SK-N-MC (cell line): Measurements from ENCODE around the gene CAPRIN1.
A peak's percentile ranks its signal among the peaks of the same experiment; 100 is the strongest.

ENCODE experiments used
- DNase-seq: peaks from one replicate; pipeline ENCODE4 v3.0.0-alpha.2; 2011; ENCODE audit warnings: low read depth, low spot score
- H3K27ac ChIP-seq: fragments of 200-600 bp; sonication (generic); 2 replicates; pipeline ENCODE4 v1.5.1; 2016; ENCODE audit warnings: mixed run types
- H3K36me3 ChIP-seq: fragments of 200-600 bp; sonication (generic); 2 replicates; pipeline ENCODE4 v1.6.1; 2017; ENCODE audit warnings: antibody characterized with exemption, low read length, mixed read lengths; ENCODE audit not compliant: insufficient read depth
- H3K4me3 ChIP-seq: fragments of 200-600 bp; sonication (generic); 2 replicates; pipeline ENCODE4 v1.5.1; 2016
- H3K9ac ChIP-seq: fragments of 200-600 bp; sonication (generic); 2 replicates; pipeline ENCODE4 v1.8.0; 2017; ENCODE audit warnings: mixed run types, mixed read lengths; ENCODE audit not compliant: insufficient read length
- H3K9me3 ChIP-seq: fragments of 200-600 bp; sonication (generic); 2 replicates; pipeline ENCODE4 v1.6.1; 2017; ENCODE audit warnings: low read depth, mild to moderate bottlenecking, antibody characterized with exemption, low read length, moderate library complexity, mixed read lengths
- EZH2 ChIP-seq: fragments of 200-600 bp; sonication (generic); IDR thresholded peaks from one replicate; pipeline ENCODE4 v1.6.1; 2017; ENCODE audit warnings: antibody characterized with exemption
- FOXP2 ChIP-seq: optimal IDR thresholded peaks from 2 replicates; pipeline ENCODE3; 2011; ENCODE audit warnings: mild to moderate bottlenecking, moderate library complexity; ENCODE audit not compliant: insufficient read depth; ENCODE audit errors: extremely low read length, control extremely low read depth
- POLR2AphosphoS5 ChIP-seq: IDR thresholded peaks from 2 replicates; pipeline ENCODE4 v1.6.1; 2012; ENCODE audit warnings: mild to moderate bottlenecking, low read depth, low read length, borderline replicate concordance

The CAPRIN1 gene

GRCh38 chr11:34028425-34028824 lies 23.1 kb upstream of the CAPRIN1 start:
- TF ChIP-seq EZH2 (no peak), FOXP2 (no peak), POLR2AphosphoS5 (no peak)
- no peaks in the 10 kb centered on the region for H3K9me3 ChIP-seq
- no peak overlapping the region for H3K27ac ChIP-seq
- H3K4me3 ChIP-seq: no peak overlapping the region
- no peak overlapping the region for H3K9ac ChIP-seq
- DNase-seq: no peak
- no peaks in the 10 kb centered on the region for H3K36me3 ChIP-seq

DNA sequence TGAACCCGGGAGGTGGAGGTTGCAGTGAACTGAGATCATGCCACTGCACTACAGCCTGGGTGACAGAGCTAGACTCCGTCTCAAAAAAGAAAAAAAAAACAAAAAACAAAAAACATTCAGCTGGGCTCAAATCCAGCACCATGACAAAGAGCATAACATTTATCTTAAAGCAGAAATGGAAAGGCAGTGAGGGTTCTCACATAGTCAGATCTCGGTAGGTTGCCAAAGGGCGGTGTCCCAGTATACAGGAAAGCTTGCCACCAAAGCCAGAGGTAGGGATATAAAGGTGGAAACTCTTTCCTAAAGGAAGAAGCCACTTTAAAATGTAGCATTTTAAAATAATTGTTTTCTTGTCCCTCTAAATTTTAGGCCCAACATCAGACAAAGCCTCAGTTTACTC lies 22.4 kb upstream of the CAPRIN1 start:
- H3K36me3 ChIP-seq: no peaks in the 10 kb centered on the region
- no peak for DNase-seq

DNA sequence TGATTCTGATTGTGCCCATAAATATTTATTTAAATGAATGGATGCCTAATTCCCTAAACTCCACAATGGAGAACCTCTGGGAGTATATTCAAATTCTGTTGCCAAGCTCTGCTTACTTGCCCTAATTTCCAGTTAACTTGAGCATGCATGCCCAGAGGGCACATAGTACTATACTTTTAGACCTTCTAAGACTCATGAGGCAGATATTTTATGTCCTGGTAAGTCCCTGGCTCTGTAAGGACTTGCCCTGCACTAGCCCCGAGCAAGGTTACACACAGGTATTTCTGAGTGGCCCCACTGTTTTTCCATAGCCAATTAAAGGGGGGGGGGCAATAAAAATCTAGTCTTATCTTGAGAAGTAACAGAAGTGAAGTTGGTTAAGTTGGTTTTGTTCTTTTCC lies 21.1 kb upstream of the CAPRIN1 start:
- Histone ChIP-seq H3K9me3 (no peaks in the 10 kb centered on the region), H3K4me3 (no peak overlapping the region), H3K36me3 (no peaks in the 10 kb centered on the region), H3K27ac (peak overlapping the region; percentile 74; the same call in 1 of the 2 replicates), H3K9ac (no peak overlapping the region)
- no peak for DNase-seq
- no peak for TF ChIP-seq POLR2AphosphoS5
- TF ChIP-seq FOXP2: no peak
- TF ChIP-seq EZH2: no peak

More for the DNA sequence above, 22.4 kb upstream of the CAPRIN1 start:
- H3K4me3 ChIP-seq: no peak overlapping the region
- no peaks in the 10 kb centered on the region for H3K9me3 ChIP-seq
- H3K9ac ChIP-seq: no peak overlapping the region
- no peak for TF ChIP-seq EZH2
- TF ChIP-seq FOXP2: no peak
- TF ChIP-seq POLR2AphosphoS5: no peak
- peak overlapping the region; percentile 35; the same call in 1 of the 2 replicates for H3K27ac ChIP-seq

DNA sequence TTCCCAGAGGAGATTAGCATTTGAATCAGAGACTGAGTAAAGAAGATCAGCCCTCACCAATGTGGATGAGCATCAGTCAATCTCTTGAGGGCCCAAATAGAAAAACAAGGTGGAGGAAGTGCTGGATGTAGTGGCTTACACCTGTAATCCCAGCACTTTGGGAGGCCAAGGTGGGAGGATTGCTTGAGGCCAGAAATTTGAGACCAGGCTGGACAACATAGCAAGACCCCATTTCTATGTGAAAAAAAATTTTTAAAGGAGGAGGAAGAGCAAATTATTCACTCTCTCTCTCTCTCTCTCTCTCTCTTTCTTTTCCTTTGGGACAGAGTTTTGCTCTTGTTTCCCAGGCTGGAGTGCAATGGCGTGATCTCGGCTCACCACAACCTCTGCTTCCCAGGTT lies 18.1 kb upstream of the CAPRIN1 start:
- TF ChIP-seq FOXP2 (no peak), EZH2 (no peak), POLR2AphosphoS5 (no peak)
- Histone ChIP-seq H3K27ac (no peak overlapping the region), H3K4me3 (no peak overlapping the region), H3K9me3 (no peaks in the 10 kb centered on the region), H3K36me3 (no peaks in the 10 kb centered on the region), H3K9ac (no peak overlapping the region)
- DNase-seq: no peak

DNA sequence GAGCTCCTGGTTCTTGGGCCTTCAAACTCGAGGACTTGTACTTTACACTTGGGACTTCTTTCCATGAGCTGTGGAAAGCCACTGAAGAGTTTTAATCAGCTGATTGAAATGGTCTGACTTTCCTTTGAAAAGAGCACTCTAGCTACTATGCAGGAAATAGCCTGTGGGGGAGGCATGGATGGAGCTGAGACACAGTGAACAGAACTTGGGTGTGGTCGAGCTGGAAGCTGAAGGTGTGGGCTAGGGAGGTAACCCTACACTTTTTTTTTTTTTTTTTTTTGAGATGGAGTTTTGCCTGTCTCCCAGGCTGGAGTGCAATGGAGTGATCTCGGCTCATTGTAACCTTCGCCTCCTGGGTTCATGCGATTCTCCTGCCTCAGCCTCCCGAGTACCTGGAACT lies 17.5 kb upstream of the CAPRIN1 start:
- Histone ChIP-seq H3K9ac (no peak overlapping the region), H3K27ac (no peak overlapping the region), H3K4me3 (no peak overlapping the region), H3K36me3 (no peaks in the 10 kb centered on the region), H3K9me3 (no peaks in the 10 kb centered on the region)
- TF ChIP-seq POLR2AphosphoS5 (no peak), EZH2 (no peak), FOXP2 (no peak)
- no peak for DNase-seq

DNA sequence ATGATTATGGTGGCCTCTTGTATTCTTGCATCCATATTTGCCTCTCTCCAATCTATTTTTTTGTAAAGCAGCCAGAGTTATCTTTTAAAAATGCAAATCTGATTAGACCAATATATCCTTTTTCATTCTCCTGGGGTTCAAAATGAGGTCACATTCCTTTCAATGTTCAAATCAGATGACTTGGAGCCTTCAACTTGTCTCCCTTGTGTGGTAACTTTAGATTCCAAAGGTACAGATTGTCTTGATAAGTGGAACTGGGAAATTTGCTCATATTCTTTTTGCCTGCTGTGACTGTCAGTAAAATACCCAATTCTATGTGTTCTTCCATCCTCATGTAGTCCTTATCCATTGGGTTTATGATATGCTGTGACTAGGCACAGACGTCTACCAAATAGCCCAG lies 15.1 kb upstream of the CAPRIN1 start:
- no peak for DNase-seq
- Histone ChIP-seq H3K36me3 (no peaks in the 10 kb centered on the region), H3K9me3 (no peaks in the 10 kb centered on the region), H3K9ac (no peak overlapping the region), H3K27ac (peak overlapping the region; percentile 70), H3K4me3 (no peak overlapping the region)
- TF ChIP-seq EZH2 (no peak), FOXP2 (no peak), POLR2AphosphoS5 (no peak)

DNA sequence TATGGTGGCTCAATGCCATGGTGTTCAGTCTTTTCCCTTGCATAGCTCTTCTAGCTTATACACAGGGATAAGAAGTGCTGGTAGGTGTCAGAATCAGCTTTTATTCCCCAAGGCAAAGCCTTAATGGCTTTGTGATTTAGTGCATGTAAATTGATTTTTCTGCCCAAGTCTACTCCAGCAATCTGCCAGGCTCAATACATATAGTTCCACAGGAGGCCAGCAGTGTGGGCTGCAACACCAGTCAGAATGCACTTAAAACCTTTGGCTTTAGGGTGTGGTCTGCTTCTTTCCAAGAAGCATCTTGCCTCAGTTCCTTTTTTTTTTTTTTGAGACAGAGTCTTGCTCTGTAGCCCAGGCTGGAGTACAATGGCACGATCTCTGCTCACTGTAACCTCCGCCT lies 14.5 kb upstream of the CAPRIN1 start:
- no peak for DNase-seq
- Histone ChIP-seq H3K9ac (no peak overlapping the region), H3K4me3 (no peak overlapping the region), H3K9me3 (no peaks in the 10 kb centered on the region), H3K36me3 (no peaks in the 10 kb centered on the region), H3K27ac (0 out of 2 replicates have a peak overlapping the region, but pooled peaks have one; percentile 67)
- no peak for TF ChIP-seq FOXP2
- TF ChIP-seq EZH2: no peak
- no peak for TF ChIP-seq POLR2AphosphoS5

- H3K9me3 ChIP-seq: no peaks in the 10 kb centered on the region
- no peak for TF ChIP-seq POLR2AphosphoS5
- no peak for TF ChIP-seq EZH2
- no peak for TF ChIP-seq FOXP2
- H3K27ac ChIP-seq: no peak overlapping the region
- H3K36me3 ChIP-seq: no peaks in the 10 kb centered on the region
- no peak overlapping the region for H3K4me3 ChIP-seq
- H3K9ac ChIP-seq: no peak overlapping the region
- no peak for DNase-seq
Observed at GRCh38 chr11:34040571-34040970, 11.0 kb upstream of the CAPRIN1 start.

DNA sequence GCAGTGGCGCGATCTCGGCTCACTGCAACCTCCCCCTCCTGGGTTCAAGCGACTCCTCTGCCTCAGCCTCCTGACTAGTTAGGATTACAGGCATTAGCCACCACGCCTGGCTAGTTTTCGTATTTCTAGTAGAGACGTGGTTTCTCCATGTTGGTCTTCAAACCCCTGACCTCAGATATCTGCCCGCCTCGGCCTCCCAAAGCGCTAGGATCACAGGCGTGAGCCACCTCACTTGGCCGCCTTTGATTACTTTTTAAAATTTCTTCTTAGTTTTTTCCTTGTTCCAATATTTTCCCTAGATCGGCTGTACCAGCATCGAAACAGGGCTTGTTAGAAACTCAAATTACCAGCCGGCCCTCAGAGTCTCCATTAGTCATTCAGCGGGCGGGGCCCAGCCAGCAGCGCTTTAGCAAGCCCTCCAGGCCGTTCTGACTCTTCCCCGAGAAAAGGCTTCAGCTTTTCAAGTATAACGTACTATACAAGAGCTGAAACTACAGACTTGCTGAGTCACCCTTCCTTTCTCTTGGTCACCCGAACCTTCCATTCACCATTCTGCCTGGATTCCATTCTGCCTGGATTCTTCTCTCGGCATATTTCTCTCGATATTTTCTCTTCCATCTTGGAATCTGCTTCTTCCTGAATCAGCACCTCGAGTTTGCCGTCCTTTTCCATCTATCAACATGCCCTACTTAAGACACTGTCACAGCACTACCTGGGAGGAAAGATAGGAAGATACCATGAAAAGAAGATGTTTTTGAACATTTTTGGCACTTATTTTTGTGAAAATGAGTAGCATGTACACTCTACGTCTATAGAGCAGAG lies 6.7 kb upstream of the CAPRIN1 start:
- H3K9me3 ChIP-seq: no peaks in the 10 kb centered on the region
- peak overlapping the region; percentile 88 for H3K9ac ChIP-seq
- TF ChIP-seq EZH2: no peak
- no peak for TF ChIP-seq FOXP2
- TF ChIP-seq POLR2AphosphoS5: peak; percentile 49
- DNase-seq: no peak
- no peaks in the 10 kb centered on the region for H3K36me3 ChIP-seq
- peak overlapping the region; percentile 100 for H3K27ac ChIP-seq
- peak overlapping the region; percentile 71 for H3K4me3 ChIP-seq
